ENCODE measurements around the gene ARHGAP22.
A peak's percentile ranks its signal among the peaks of the same experiment; 100 is the strongest.

Gene ARHGAP22

DNA sequence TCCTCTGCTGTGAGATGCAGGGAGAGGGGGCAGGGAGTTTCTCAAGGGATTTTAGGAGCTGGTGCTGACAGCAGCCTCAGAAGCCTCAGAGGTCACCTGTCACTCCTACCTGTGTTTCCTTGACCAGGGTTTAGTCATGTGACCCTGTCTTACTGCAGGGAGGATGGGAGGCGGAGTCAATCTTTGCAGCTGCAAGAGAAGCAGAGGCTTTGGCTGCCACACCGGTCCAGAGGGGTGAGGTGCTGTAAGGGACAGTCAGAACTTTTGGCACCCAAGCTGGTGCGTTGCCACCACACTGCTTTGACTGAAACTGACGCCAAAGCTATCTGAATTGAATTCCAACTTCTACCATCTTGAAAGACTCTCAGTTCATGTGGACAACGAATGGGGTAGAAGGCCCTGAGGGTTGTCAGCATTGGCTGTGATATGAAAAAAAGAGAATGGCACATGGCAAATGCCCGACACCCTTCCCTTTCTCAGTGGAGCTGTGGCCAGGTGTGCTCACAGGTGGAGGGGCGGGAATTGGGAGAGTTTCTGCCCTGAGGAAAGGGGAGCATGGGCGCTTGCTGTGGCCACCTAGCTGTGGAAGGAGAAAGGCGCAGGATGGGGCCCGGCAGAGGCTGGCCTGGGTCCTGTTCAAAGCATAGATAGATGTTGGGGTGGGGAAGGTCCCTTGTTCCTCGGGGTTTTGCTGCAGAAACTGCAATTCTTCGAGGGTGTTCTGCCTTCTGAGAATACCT lies 69.3 kb downstream of the ARHGAP22 start:
- no peak overlapping the region for H3K4me3 ChIP-seq (replicated peaks; ENCODE audit: low read depth, low read length)
- DNase-seq (ENCODE audit: extremely low read depth, low read depth): no peak
- TF ChIP-seq, protein P1, sequence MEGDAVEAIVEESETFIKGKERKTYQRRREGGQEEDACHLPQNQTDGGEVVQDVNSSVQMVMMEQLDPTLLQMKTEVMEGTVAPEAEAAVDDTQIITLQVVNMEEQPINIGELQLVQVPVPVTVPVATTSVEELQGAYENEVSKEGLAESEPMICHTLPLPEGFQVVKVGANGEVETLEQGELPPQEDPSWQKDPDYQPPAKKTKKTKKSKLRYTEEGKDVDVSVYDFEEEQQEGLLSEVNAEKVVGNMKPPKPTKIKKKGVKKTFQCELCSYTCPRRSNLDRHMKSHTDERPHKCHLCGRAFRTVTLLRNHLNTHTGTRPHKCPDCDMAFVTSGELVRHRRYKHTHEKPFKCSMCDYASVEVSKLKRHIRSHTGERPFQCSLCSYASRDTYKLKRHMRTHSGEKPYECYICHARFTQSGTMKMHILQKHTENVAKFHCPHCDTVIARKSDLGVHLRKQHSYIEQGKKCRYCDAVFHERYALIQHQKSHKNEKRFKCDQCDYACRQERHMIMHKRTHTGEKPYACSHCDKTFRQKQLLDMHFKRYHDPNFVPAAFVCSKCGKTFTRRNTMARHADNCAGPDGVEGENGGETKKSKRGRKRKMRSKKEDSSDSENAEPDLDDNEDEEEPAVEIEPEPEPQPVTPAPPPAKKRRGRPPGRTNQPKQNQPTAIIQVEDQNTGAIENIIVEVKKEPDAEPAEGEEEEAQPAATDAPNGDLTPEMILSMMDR (IDR thresholded peaks at IDR 0.05; ENCODE audit: low read depth, low read length, missing control alignments): peak; percentile 29

DNA sequence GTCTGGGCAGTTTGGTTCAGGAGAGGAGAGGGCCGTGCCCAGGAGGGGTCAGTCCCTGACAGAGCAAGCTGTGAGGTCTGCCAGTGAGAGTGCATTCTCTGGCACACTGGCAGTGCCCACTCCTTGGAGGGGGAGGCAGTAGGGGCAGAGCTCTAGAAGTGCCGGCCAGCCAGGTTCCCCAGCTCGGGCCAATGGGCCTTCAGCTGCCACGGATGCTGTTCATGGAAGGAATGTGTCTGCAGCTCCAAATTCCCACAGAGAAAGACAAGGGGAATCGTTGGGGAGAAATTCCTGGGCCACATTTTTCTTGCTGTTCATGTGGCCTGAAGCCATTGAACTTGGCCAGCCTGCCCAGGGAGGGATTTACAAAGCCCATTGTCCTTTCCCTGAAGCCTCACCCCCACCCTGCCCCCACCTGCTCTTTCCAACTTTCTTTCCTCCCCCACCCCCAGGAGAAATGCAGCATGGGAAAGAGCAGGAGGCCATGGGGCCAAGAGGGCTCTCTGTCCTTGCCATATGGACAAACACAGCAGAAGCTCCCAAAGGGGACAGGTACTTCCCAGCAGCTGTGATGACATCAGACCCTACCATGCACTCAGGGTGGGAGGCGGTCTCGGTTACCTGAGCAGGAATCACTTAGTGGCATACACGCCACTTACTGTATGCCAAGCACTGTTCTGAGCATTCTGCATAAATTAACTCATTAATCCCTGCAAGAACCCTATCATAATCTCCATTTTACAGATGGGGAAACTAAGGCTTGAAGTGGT lies 70.7 kb downstream of the ARHGAP22 start:
- DNase-seq (ENCODE audit: extremely low read depth, low read depth): no peak
- TF ChIP-seq, protein P1 (IDR thresholded peaks at IDR 0.05; ENCODE audit: low read depth, low read length, missing control alignments): no peak
- no peak overlapping the region for H3K4me3 ChIP-seq (replicated peaks; ENCODE audit: low read depth, low read length)

DNA sequence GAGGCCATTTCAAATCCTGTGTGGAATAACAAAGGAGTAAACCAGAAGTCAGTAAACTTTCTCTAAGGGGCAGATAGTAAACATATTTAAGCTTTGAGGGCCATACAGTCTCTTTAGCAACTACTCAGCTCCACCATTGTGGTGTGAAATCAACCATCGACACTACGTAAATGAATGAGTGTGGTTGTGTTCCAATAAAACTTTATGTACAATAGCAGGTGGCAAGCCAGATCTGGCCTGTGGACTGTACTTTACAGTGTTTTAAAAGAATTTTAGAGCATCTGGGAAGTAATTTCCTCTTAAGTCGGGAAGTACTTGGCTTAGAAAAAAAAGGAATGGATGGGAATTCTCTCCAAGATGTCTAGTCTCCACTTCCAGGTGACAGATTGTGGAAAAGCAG lies 71.3 kb downstream of the ARHGAP22 start:
- no peak overlapping the region for H3K4me3 ChIP-seq (replicated peaks; ENCODE audit: low read depth, low read length)
- DNase-seq (ENCODE audit: extremely low read depth, low read depth): no peak
- TF ChIP-seq, protein P1 (IDR thresholded peaks at IDR 0.05; ENCODE audit: low read depth, low read length, missing control alignments): no peak

DNA sequence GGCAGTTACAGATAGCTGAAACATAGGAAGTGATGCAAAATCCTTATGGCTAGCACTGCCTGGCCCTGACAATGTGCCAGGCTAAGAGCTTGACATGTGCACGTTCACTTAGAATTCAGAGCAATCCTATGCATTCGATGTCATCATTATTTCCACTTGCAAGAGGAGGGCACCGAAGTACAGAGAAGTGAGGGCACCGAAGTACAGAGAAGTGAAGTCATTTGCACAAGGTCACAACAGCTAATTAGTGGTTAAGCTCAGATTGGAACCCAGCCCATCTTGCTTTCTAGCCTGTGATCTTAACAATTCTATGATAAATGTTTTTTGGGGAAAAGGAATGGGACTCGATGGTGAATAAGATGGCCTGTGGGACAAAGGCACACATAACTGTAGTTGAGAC lies 73.4 kb downstream of the ARHGAP22 start:
- DNase-seq (ENCODE audit: extremely low read depth, low read depth): no peak
- no peak overlapping the region for H3K4me3 ChIP-seq (replicated peaks; ENCODE audit: low read depth, low read length)
- TF ChIP-seq, protein P1 (IDR thresholded peaks at IDR 0.05; ENCODE audit: low read depth, low read length, missing control alignments): no peak

DNA sequence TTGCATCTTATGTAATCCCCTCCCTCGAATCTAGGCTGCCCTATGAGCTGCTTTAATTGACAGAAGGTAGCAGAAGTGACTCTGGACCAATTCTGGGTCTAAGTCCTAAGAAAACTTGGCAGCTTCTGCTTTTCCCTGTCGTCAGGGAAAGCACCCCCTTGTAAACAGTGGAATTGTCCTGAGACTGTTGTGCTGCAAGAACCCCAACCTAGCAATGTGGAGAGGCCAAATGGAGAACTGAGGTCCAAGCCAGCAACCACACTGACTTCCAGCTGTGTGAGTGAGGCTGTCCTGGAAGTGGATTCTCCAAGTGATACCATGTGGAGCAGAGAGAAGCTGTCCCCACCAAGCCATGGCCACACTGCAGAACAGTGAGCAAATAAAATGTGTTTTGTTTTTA lies 75.5 kb downstream of the ARHGAP22 start:
- no peak overlapping the region for H3K4me3 ChIP-seq (replicated peaks; ENCODE audit: low read depth, low read length)
- no peak for DNase-seq (ENCODE audit: extremely low read depth, low read depth)
- TF ChIP-seq, protein P1 (IDR thresholded peaks at IDR 0.05; ENCODE audit: low read depth, low read length, missing control alignments): no peak

DNA sequence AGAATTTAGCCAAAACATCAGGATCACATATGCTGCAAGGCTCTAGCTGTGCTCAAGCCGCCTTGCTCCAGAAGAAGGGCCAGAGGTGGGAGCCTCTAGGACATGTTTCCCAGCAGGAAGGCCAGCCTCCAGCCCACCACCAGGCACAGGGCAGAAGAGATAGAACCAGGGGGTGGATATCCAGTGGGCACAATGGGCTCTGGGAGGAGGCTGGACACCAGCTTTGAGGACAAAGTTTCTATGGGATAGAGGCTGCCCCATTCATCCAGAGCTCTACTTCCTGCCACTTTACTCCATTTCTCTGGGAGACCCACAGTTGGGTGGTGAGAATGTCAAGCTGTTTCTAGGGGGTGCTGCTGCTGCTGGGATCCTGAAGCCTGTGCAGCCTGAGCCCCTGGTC lies 77.1 kb downstream of the ARHGAP22 start:
- TF ChIP-seq, protein P1 (IDR thresholded peaks at IDR 0.05; ENCODE audit: low read depth, low read length, missing control alignments): no peak
- no peak overlapping the region for H3K4me3 ChIP-seq (replicated peaks; ENCODE audit: low read depth, low read length)
- DNase-seq (ENCODE audit: extremely low read depth, low read depth): no peak

Data from HFF-Myc (cell line).